ENCODE measurements around the gene LIPF.
"Not testable (repeated sequence)": the region's sequence is repeated elsewhere in the genome, so short reads cannot be mapped to it uniquely, and the experiment has no call there.

Gene LIPF

GRCh38 chr10:88651101-88651551, 13.1 kb upstream of the LIPF start:
- no peak overlapping the region for H3K9ac ChIP-seq (ENCODE audit: low read length)
- H3K4me3 ChIP-seq (ENCODE audit: low read depth, low read length) = no peak overlapping the region
- H3K4me1 ChIP-seq (ENCODE audit: control insufficient read depth, insufficient read depth, low read length) = no peaks in the 10 kb centered on the region
- H3K9me3 ChIP-seq (ENCODE audit: control insufficient read depth, insufficient read depth, low read depth, low read length) = no peaks in the 10 kb centered on the region
- H3K27me3 ChIP-seq (ENCODE audit: control insufficient read depth, insufficient read depth, low read length) = peaks cover 4% of the 10 kb centered on the region; the same call in 1 of the 2 replicates
- H3K36me3 ChIP-seq (ENCODE audit: control insufficient read depth, insufficient read depth, low read length) = no peaks in the 10 kb centered on the region
- no peak overlapping the region for H3K27ac ChIP-seq (ENCODE audit: low read depth, low read length)

DNA sequence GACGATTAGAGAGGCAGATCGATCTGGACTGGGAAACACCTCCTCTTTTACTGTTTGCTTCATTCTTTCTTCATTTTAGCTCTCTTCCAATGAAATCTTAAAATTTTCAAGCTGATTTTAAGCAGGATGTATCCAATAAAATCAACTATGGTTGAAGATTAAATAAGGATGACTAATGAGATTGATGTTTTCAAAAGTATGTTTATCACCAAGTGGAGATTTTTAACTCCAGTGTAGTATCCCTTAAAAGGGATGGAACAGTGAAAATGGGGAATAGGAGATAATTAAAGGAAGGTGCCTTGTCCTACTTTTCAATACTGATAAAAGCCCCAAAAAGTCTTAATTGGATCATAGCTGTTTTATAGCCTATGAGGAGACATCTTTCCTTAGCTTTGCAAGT, 11.6 kb upstream of the LIPF start:
- Histone ChIP-seq H3K4me3 (ENCODE audit: low read depth, low read length) (no peak overlapping the region), H3K27ac (ENCODE audit: low read depth, low read length) (no peak overlapping the region), H3K9ac (ENCODE audit: low read length) (no peak overlapping the region), H3K9me3 (ENCODE audit: control insufficient read depth, insufficient read depth, low read depth, low read length) (no peaks in the 10 kb centered on the region), H3K27me3 (ENCODE audit: control insufficient read depth, insufficient read depth, low read length) (no peaks in the 10 kb centered on the region), H3K4me1 (ENCODE audit: control insufficient read depth, insufficient read depth, low read length) (no peaks in the 10 kb centered on the region), H3K36me3 (ENCODE audit: control insufficient read depth, insufficient read depth, low read length) (no peaks in the 10 kb centered on the region)

GRCh38 chr10:88657901-88658300, 6.3 kb upstream of the LIPF start:
- Histone ChIP-seq H3K4me3 (ENCODE audit: low read depth, low read length) (no peak overlapping the region), H3K36me3 (ENCODE audit: control insufficient read depth, insufficient read depth, low read length) (no peaks in the 10 kb centered on the region), H3K9ac (ENCODE audit: low read length) (no peak overlapping the region), H3K4me1 (ENCODE audit: control insufficient read depth, insufficient read depth, low read length) (no peaks in the 10 kb centered on the region), H3K27ac (ENCODE audit: low read depth, low read length) (no peak overlapping the region), H3K27me3 (ENCODE audit: control insufficient read depth, insufficient read depth, low read length) (no peaks in the 10 kb centered on the region), H3K9me3 (ENCODE audit: control insufficient read depth, insufficient read depth, low read depth, low read length) (no peaks in the 10 kb centered on the region)

DNA sequence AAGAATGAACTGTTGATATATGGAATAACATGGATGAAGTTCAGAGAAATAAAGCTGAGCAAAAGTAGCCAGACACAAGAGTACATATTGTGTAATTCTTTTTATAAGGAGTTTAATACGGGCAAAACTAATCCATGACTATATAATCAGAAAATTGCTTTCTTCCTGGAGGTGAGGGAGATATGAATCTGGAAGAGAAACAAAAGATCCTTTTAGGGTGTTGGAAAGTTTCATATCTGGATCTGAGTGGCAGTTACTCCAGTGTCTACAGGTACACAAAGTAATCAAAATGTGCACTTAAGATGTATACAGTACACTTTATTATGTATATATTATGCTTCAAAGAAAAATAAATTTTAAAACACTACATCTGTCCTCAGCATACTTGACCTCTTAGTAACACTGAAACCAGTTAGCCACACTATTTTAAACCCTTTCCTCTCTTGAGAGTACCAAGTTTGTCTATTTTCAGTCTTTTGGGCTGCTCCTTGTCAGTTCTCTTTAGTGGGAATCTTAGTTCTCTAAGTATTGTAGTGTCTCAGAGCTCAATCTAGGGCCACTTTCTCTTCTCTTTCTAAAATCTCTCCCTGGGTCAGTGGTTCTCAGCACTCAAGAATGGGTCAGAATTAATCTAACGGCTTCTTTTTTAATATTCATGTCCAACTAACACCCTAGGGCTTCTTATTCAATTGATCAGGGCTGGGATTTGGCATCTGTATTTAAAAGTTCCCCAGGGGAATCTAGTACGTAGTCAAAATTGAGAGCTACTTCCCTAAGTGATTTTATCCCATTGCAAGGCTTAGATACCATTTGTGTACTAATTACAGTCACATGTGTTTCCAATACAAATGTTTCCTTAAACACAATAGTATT, 4.3 kb upstream of the LIPF start:
- Histone ChIP-seq H3K27me3 (ENCODE audit: control insufficient read depth, insufficient read depth, low read length) (no peaks in the 10 kb centered on the region), H3K4me1 (ENCODE audit: control insufficient read depth, insufficient read depth, low read length) (no peaks in the 10 kb centered on the region), H3K27ac (ENCODE audit: low read depth, low read length) (no peak overlapping the region), H3K4me3 (ENCODE audit: low read depth, low read length) (no peak overlapping the region), H3K36me3 (ENCODE audit: control insufficient read depth, insufficient read depth, low read length) (no peaks in the 10 kb centered on the region), H3K9ac (ENCODE audit: low read length) (no peak overlapping the region), H3K9me3 (ENCODE audit: control insufficient read depth, insufficient read depth, low read depth, low read length) (no peaks in the 10 kb centered on the region)

- H3K4me3 ChIP-seq (ENCODE audit: low read depth, low read length) = no peak overlapping the region
- H3K27ac ChIP-seq (ENCODE audit: low read depth, low read length) = no peak overlapping the region
- H3K4me1 ChIP-seq (ENCODE audit: control insufficient read depth, insufficient read depth, low read length) = no peaks in the 10 kb centered on the region
- no peaks in the 10 kb centered on the region for H3K9me3 ChIP-seq (ENCODE audit: control insufficient read depth, insufficient read depth, low read depth, low read length)
- no peaks in the 10 kb centered on the region for H3K27me3 ChIP-seq (ENCODE audit: control insufficient read depth, insufficient read depth, low read length)
- H3K9ac ChIP-seq (ENCODE audit: low read length) = no peak overlapping the region
- no peaks in the 10 kb centered on the region for H3K36me3 ChIP-seq (ENCODE audit: control insufficient read depth, insufficient read depth, low read length)
Observed at GRCh38 chr10:88660598-88660884, 3.7 kb upstream of the LIPF start.

- Histone ChIP-seq H3K27ac (ENCODE audit: low read depth, low read length) (no peak overlapping the region), H3K27me3 (ENCODE audit: control insufficient read depth, insufficient read depth, low read length) (no peaks in the 10 kb centered on the region), H3K9ac (ENCODE audit: low read length) (no peak overlapping the region), H3K9me3 (ENCODE audit: control insufficient read depth, insufficient read depth, low read depth, low read length) (no peaks in the 10 kb centered on the region), H3K36me3 (ENCODE audit: control insufficient read depth, insufficient read depth, low read length) (no peaks in the 10 kb centered on the region), H3K4me3 (ENCODE audit: low read depth, low read length) (no peak overlapping the region), H3K4me1 (ENCODE audit: control insufficient read depth, insufficient read depth, low read length) (no peaks in the 10 kb centered on the region)
Observed at GRCh38 chr10:88661018-88661417, 3.2 kb upstream of the LIPF start.

- Histone ChIP-seq H3K4me1 (ENCODE audit: control insufficient read depth, insufficient read depth, low read length) (no peaks in the 10 kb centered on the region), H3K27me3 (ENCODE audit: control insufficient read depth, insufficient read depth, low read length) (no peaks in the 10 kb centered on the region), H3K9ac (ENCODE audit: low read length) (no peak overlapping the region), H3K4me3 (ENCODE audit: low read depth, low read length) (no peak overlapping the region), H3K9me3 (ENCODE audit: control insufficient read depth, insufficient read depth, low read depth, low read length) (no peaks in the 10 kb centered on the region), H3K36me3 (ENCODE audit: control insufficient read depth, insufficient read depth, low read length) (no peaks in the 10 kb centered on the region), H3K27ac (ENCODE audit: low read depth, low read length) (no peak overlapping the region)
Observed at GRCh38 chr10:88661577-88661976, 2.7 kb upstream of the LIPF start.

DNA sequence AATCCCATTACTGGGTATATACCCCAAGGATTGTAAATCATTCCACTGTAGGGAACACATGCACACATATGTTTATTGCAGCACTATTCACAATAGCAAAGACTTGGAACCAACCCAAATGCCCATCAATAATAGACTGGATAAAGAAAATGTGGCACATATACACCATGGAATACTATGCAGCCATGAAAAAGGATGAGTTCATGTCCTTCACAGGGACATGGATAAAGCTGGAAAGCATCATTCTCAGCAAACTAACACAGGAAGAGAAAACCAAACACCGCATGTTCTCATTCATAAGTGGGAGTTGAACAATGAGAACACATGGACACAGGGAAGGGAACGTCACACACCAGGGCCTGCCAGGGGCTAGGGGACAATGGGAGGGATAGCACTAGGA, 1.1 kb upstream of the LIPF start:
- not testable (repeated sequence) for H3K4me3 ChIP-seq (ENCODE audit: low read depth, low read length); H3K27ac ChIP-seq (ENCODE audit: low read depth, low read length); H3K36me3 ChIP-seq (ENCODE audit: control insufficient read depth, insufficient read depth, low read length); H3K27me3 ChIP-seq (ENCODE audit: control insufficient read depth, insufficient read depth, low read length); H3K9ac ChIP-seq (ENCODE audit: low read length); H3K9me3 ChIP-seq (ENCODE audit: control insufficient read depth, insufficient read depth, low read depth, low read length); H3K4me1 ChIP-seq (ENCODE audit: control insufficient read depth, insufficient read depth, low read length)

GRCh38 chr10:88668465-88668864, 4.2 kb downstream of the LIPF start:
- no peaks in the 10 kb centered on the region for H3K9me3 ChIP-seq (ENCODE audit: control insufficient read depth, insufficient read depth, low read depth, low read length)
- no peaks in the 10 kb centered on the region for H3K27me3 ChIP-seq (ENCODE audit: control insufficient read depth, insufficient read depth, low read length)
- no peak overlapping the region for H3K27ac ChIP-seq (ENCODE audit: low read depth, low read length)
- H3K4me1 ChIP-seq (ENCODE audit: control insufficient read depth, insufficient read depth, low read length) = no peaks in the 10 kb centered on the region
- H3K9ac ChIP-seq (ENCODE audit: low read length) = no peak overlapping the region
- no peak overlapping the region for H3K4me3 ChIP-seq (ENCODE audit: low read depth, low read length)
- no peaks in the 10 kb centered on the region for H3K36me3 ChIP-seq (ENCODE audit: control insufficient read depth, insufficient read depth, low read length)

- Histone ChIP-seq H3K36me3 (ENCODE audit: control insufficient read depth, insufficient read depth, low read length) (no peaks in the 10 kb centered on the region), H3K9ac (ENCODE audit: low read length) (no peak overlapping the region), H3K27ac (ENCODE audit: low read depth, low read length) (no peak overlapping the region), H3K27me3 (ENCODE audit: control insufficient read depth, insufficient read depth, low read length) (no peaks in the 10 kb centered on the region), H3K4me3 (ENCODE audit: low read depth, low read length) (no peak overlapping the region), H3K9me3 (ENCODE audit: control insufficient read depth, insufficient read depth, low read depth, low read length) (no peaks in the 10 kb centered on the region), H3K4me1 (ENCODE audit: control insufficient read depth, insufficient read depth, low read length) (no peaks in the 10 kb centered on the region)
Observed at GRCh38 chr10:88670497-88670896, 6.3 kb downstream of the LIPF start.

DNA sequence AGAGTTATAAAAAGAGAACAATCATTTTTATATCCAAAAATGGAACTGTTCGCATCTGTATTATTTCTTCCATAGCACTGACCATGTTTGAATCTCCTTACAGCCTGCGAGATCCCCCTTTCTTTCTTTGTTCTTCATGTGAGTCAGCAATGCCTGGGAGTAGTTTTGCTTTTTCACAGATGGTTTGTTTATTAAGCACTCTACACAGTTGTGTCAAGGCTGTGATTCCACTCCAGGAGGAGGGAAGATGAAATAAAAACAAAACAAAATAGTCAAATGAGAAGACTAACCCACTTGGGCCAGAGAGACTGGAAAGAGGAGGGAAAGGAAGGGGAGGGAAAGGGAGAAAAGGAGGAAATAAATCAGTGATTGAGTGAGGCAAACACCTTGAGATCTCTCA, 7.8 kb downstream of the LIPF start:
- H3K9ac ChIP-seq (ENCODE audit: low read length) = no peak overlapping the region
- no peak overlapping the region for H3K27ac ChIP-seq (ENCODE audit: low read depth, low read length)
- no peaks in the 10 kb centered on the region for H3K36me3 ChIP-seq (ENCODE audit: control insufficient read depth, insufficient read depth, low read length)
- H3K4me1 ChIP-seq (ENCODE audit: control insufficient read depth, insufficient read depth, low read length) = peaks cover 7% of the 10 kb centered on the region
- H3K4me3 ChIP-seq (ENCODE audit: low read depth, low read length) = no peak overlapping the region
- H3K9me3 ChIP-seq (ENCODE audit: control insufficient read depth, insufficient read depth, low read depth, low read length) = no peaks in the 10 kb centered on the region
- H3K27me3 ChIP-seq (ENCODE audit: control insufficient read depth, insufficient read depth, low read length) = no peaks in the 10 kb centered on the region

Data from HUES6 (cell line).